Osteocyte (in vitro differentiated cells): ENCODE measurements around the gene HOXA10. TPM values are rescaled to one million over a fixed set of nuclear protein-coding genes. Genes with fewer than 3 reads are reported as not detected.

Experiments used
- DNase-seq: peaks from one replicate; pipeline ENCODE4 v3.0.0; 2021; ENCODE audit warnings: mixed read lengths; ENCODE audit not compliant: unreplicated experiment; ENCODE audit errors: extremely low spot score
- H3K27ac Mint-ChIP-seq: one replicate; pipeline ENCODE4 v1.8.0; 2021; ENCODE audit warnings: mild to moderate bottlenecking, mixed read lengths; ENCODE audit not compliant: unreplicated experiment
- H3K27me3 Mint-ChIP-seq: one replicate; pipeline ENCODE4 v1.8.0; 2021; ENCODE audit warnings: mixed read lengths; ENCODE audit not compliant: unreplicated experiment
- H3K36me3 Mint-ChIP-seq: one replicate; pipeline ENCODE4 v1.8.0; 2021; ENCODE audit warnings: mixed read lengths; ENCODE audit not compliant: unreplicated experiment
- H3K4me1 Mint-ChIP-seq: one replicate; pipeline ENCODE4 v1.8.0; 2021; ENCODE audit warnings: mixed read lengths; ENCODE audit not compliant: unreplicated experiment
- H3K4me3 Mint-ChIP-seq: one replicate; pipeline ENCODE4 v1.8.0; 2021; ENCODE audit warnings: mild to moderate bottlenecking, moderate library complexity, mixed read lengths; ENCODE audit not compliant: unreplicated experiment
- H3K9me3 Mint-ChIP-seq: one replicate; pipeline ENCODE4 v1.8.0; 2021; ENCODE audit warnings: mixed read lengths; ENCODE audit not compliant: unreplicated experiment
- CTCF ChIP-seq: fragments of 200-600 bp; sonication (generic); IDR thresholded peaks from 2 replicates; pipeline ENCODE4 v1.5.0; 2021; ENCODE audit warnings: antibody characterized with exemption, mild to moderate bottlenecking, moderate library complexity
- total RNA-seq: library from RNA; stranded (reverse); gene quantifications from 2 replicates; pipeline ENCODE4 v1.2.1, GENCODE V29; 2021

The HOXA10 gene
- total RNA-seq, 1 donor from 2014 or later, result not detected

- Mint-ChIP-seq H3K4me1 (peaks cover 36% of the 10 kb centered on the region), H3K27me3 (peaks cover 86% of the 10 kb centered on the region), H3K27ac (no peak within 1 kb of the TSS), H3K9me3 (no peaks in the 10 kb centered on the region), H3K36me3 (peaks cover 4% of the 10 kb centered on the region), H3K4me3 (peak within 1 kb of the TSS; percentile 83)
- no peak for TF ChIP-seq CTCF
- peak; percentile 75 for DNase-seq
These were observed 26.0 kb upstream of the HOXA10 start, which contains the start of gene HOXA13 for GRCh38 chr7:27199849-27200760. TSS of gene HOXA13 (minus strand) at chr7:27200091. CDS start at chr7:27200077, 14 bp downstream.

GRCh38 chr7:27198871-27199801 lies 25.0 kb upstream of the HOXA10 start:
- peaks cover 30% of the 10 kb centered on the region for H3K4me1 Mint-ChIP-seq
- peak; percentile 84 for DNase-seq
- H3K4me3 Mint-ChIP-seq, result peak overlapping the region; percentile 62
- peaks cover 86% of the 10 kb centered on the region for H3K27me3 Mint-ChIP-seq
- H3K27ac Mint-ChIP-seq, result no peak overlapping the region
- H3K9me3 Mint-ChIP-seq, result no peaks in the 10 kb centered on the region
- peaks cover 4% of the 10 kb centered on the region for H3K36me3 Mint-ChIP-seq
- no peak for TF ChIP-seq CTCF

GRCh38 chr7:27198138-27198841 lies 24.2 kb upstream of the HOXA10 start:
- H3K36me3 Mint-ChIP-seq, result peaks cover 2% of the 10 kb centered on the region
- H3K9me3 Mint-ChIP-seq, result no peaks in the 10 kb centered on the region
- peaks cover 86% of the 10 kb centered on the region for H3K27me3 Mint-ChIP-seq
- no peak for TF ChIP-seq CTCF
- no peak overlapping the region for H3K27ac Mint-ChIP-seq
- H3K4me1 Mint-ChIP-seq, result peaks cover 30% of the 10 kb centered on the region
- no peak overlapping the region for H3K4me3 Mint-ChIP-seq
- DNase-seq, result no peak

- Mint-ChIP-seq H3K9me3 (no peaks in the 10 kb centered on the region), H3K27me3 (peaks cover 83% of the 10 kb centered on the region), H3K27ac (no peak overlapping the region), H3K36me3 (peaks cover 2% of the 10 kb centered on the region), H3K4me3 (no peak overlapping the region), H3K4me1 (peaks cover 33% of the 10 kb centered on the region)
- DNase-seq, result no peak
- TF ChIP-seq CTCF, result no peak
These were observed 23.3 kb upstream of the HOXA10 start for GRCh38 chr7:27197137-27198042.
